Measurements from ENCODE around the gene LONP2. TPM values are rescaled to one million over a fixed set of nuclear protein-coding genes. Genes with fewer than 3 reads are reported as not detected.
A peak's percentile ranks its signal among the peaks of the same experiment; 100 is the strongest.

Gene LONP2
- total RNA-seq = 62.4 TPM

GRCh38 chr16:48244080-48244862, at the start of gene LONP2:
TSS of gene LONP2 (plus strand) at chr16:48244300. CDS start at chr16:48244389, 89 bp downstream.
- DNase-seq (ENCODE audit: low spot score in 2 of 2) (peak; percentile 86 to 89), FAIRE-seq (no peak)

GRCh38 chr16:48194828-48195556, 49.1 kb upstream of the LONP2 start:
- FAIRE-seq (no peak), DNase-seq (ENCODE audit: low spot score in 2 of 2) (no peak)

GRCh38 chr16:48197294-48197693, 46.8 kb upstream of the LONP2 start:
- DNase-seq (ENCODE audit: low spot score in 2 of 2) (no peak), FAIRE-seq (no peak)

- no peak for FAIRE-seq
Observed at GRCh38 chr16:48201515-48202201, 42.4 kb upstream of the LONP2 start.

GRCh38 chr16:48203974-48204824, 39.9 kb upstream of the LONP2 start:
- FAIRE-seq (no peak), DNase-seq (ENCODE audit: low spot score in 2 of 2) (no peak)

More at GRCh38 chr16:48201515-48202201, 42.4 kb upstream of the LONP2 start:
- DNase-seq (ENCODE audit: low spot score in 2 of 2) = no peak

- FAIRE-seq (no peak), DNase-seq (ENCODE audit: low spot score in 2 of 2) (no peak)
Observed at GRCh38 chr16:48204825-48205151, 39.3 kb upstream of the LONP2 start.

GRCh38 chr16:48206594-48207242, 37.4 kb upstream of the LONP2 start:
- DNase-seq (ENCODE audit: low spot score in 2 of 2) (no peak), FAIRE-seq (no peak)

- FAIRE-seq = no peak
- no peak for DNase-seq (ENCODE audit: low spot score in 2 of 2)
Observed at GRCh38 chr16:48210747-48211146, 33.4 kb upstream of the LONP2 start.

- FAIRE-seq = no peak
Observed at GRCh38 chr16:48212033-48212432, 32.1 kb upstream of the LONP2 start.

GRCh38 chr16:48215738-48216137, 28.4 kb upstream of the LONP2 start:
- DNase-seq (ENCODE audit: low spot score in 2 of 2) (no peak), FAIRE-seq (no peak)

More at GRCh38 chr16:48212033-48212432, 32.1 kb upstream of the LONP2 start:
- no peak for DNase-seq (ENCODE audit: low spot score in 2 of 2)

GRCh38 chr16:48217708-48218107, 26.4 kb upstream of the LONP2 start:
- no peak for FAIRE-seq
- DNase-seq (ENCODE audit: low spot score in 2 of 2) = no peak

GRCh38 chr16:48218473-48218872, 25.6 kb upstream of the LONP2 start:
- DNase-seq (ENCODE audit: low spot score in 2 of 2) = no peak
- FAIRE-seq = no peak

GRCh38 chr16:48220891-48221290, 23.2 kb upstream of the LONP2 start:
- DNase-seq (ENCODE audit: low spot score in 2 of 2) (no peak), FAIRE-seq (no peak)

GRCh38 chr16:48223490-48223889, 20.6 kb upstream of the LONP2 start:
- no peak for FAIRE-seq
- DNase-seq (ENCODE audit: low spot score in 2 of 2) = no peak

- no peak for DNase-seq (ENCODE audit: low spot score in 2 of 2)
- FAIRE-seq = no peak
Observed at GRCh38 chr16:48225456-48225855, 18.6 kb upstream of the LONP2 start.

- DNase-seq (ENCODE audit: low spot score in 2 of 2) (no peak), FAIRE-seq (no peak)
Observed at GRCh38 chr16:48231727-48232492, 12.2 kb upstream of the LONP2 start.

- DNase-seq (ENCODE audit: low spot score in 2 of 2) = no peak
- FAIRE-seq = no peak
Observed at GRCh38 chr16:48232493-48233040, 11.5 kb upstream of the LONP2 start.

GRCh38 chr16:48234630-48235029, 9.5 kb upstream of the LONP2 start:
- DNase-seq (ENCODE audit: low spot score in 2 of 2) (no peak), FAIRE-seq (no peak)

- DNase-seq (ENCODE audit: low spot score in 2 of 2) (no peak), FAIRE-seq (no peak)
Observed at GRCh38 chr16:48235058-48235555, 9.0 kb upstream of the LONP2 start.
